Fibroblast of peridontal ligament (primary cell): ENCODE results near the gene SLC44A1.
"Not testable (repeated sequence)": the region's sequence is repeated elsewhere in the genome, so short reads cannot be mapped to it uniquely, and the experiment has no call there.

Source experiments
- DNase-seq: peaks from one replicate; pipeline ENCODE4 v3.0.0-alpha.2; 2010; ENCODE audit errors: extremely low read depth

Gene SLC44A1

GRCh38 chr9:105242062-105242461 lies 2.4 kb upstream of the SLC44A1 start:
- DNase-seq = no peak

GRCh38 chr9:105242557-105242956 lies 1.9 kb upstream of the SLC44A1 start:
- peak; percentile 60 for DNase-seq

DNA sequence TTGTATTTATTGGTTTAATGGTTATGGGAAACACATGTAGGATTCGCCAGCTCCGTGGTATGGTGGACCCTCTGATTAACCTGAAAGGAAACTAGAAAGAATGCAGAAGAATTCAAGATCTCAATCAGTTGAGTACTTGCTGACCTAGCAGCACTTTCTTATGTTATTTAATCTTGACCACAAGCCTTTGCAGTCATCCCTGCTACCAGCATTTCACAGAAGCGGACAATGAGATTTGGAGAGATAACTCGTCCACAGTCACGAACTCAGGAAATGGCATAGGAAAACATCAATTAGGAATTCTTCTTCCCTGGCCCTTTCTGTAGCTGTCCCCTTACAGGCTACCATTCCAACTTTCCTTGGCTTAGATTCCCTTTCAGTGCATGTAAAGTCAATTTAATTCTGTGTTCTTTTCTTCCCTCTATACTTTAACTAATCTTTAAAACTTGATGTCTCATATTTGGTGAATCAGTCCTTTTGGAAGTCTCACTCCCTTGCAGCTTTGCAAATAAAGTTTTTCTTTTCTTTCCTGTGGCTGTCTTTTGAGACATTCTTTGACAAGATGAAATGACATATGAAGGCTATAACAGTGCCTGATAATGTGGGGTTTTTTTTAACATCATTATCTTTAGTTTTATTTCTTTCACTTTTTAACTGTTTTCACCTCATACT lies 1.3 kb upstream of the SLC44A1 start:
- DNase-seq = peak; percentile 33

- no peak for DNase-seq
Measured at GRCh38 chr9:105244734-105245028, 230 bp downstream of the SLC44A1 start.

GRCh38 chr9:105245029-105245890 lies 809 bp downstream of the SLC44A1 start:
- peak; percentile 48 for DNase-seq

DNA sequence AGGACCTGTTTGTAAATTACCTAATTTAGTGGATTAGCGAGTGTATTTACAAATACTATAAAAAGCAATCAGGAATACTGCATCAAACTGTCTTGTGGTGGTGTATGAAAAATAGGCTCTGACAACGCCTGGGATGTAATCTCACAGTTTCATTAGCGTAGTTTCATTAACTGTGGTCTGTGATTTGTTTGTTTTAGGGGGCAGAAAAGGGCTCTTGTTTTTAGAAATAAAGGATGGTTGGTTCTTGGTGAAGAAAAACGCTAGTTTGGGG lies 1.4 kb downstream of the SLC44A1 start:
- no peak for DNase-seq

GRCh38 chr9:105246656-105247173 lies 2.3 kb downstream of the SLC44A1 start:
- DNase-seq = peak; percentile 34

DNA sequence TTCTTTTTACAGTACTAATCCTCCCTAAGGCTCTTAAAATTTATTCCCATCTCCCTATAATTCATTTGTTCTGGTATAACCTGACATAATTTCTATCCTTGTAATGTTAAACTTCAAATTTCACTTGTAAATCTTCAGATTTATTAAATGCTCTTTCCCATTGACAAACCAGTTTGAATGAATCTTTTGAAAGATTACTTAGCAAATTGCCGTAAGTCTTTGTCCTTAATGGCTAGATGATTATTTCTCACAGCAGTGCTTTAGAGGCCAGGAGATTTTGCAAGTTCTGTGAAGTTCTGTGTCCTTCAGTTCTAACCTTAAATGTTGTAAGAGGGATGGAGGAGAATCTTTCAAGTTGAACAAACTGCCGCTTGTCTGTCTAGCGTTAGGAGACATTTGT lies 4.2 kb downstream of the SLC44A1 start:
- DNase-seq = no peak

GRCh38 chr9:105251133-105251532 lies 6.7 kb downstream of the SLC44A1 start:
- DNase-seq = no peak

DNA sequence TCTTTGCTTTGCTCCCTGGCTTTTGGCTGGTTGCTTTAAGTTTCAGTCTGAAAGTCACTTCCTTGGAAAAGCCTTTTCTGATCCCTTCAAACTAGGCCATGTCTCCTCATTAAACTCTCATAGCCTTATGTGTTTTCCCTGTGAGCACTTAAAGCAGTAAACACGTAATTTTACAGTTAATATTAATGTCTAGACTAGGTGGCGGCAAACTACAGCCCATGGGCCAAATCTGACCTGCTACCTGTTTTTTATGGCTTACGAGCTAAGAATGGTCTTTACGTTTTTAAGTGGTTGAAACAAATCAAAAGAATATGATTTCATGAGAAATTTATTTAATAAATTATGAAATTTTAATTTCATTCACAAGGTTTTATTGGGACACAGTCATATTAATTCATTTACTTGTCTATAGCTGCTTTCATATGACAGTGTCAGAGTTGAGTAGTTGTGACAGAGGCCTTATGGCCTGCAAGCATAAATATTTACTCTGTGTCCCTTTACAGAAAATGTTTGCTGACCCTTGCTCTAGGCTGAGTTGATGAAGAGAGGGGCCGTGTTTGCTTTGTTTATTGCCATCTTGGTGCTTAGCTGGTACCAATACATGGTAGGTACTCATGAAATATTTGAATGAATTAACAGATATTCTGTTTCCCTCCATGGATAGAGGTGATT lies 7.4 kb downstream of the SLC44A1 start:
- no peak for DNase-seq

DNA sequence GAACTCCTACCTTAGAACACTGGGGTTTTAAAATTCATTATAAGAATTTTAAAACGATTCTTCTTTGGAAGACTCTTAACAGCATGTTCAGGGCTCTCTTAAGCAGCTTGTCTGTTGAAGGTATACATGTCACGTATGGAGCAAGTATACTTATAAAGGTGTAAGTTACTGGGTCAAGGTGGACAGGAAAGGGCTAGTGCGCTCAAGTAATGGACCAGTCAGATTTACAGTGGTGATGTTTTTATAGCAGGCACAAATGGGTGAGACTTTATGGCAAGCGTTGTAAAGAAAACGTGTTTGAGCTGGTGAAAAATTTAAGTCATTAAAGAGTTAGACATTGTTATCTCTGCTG lies 7.9 kb downstream of the SLC44A1 start:
- no peak for DNase-seq

- DNase-seq = no peak
Measured at GRCh38 chr9:105254226-105254625, 9.8 kb downstream of the SLC44A1 start.

DNA sequence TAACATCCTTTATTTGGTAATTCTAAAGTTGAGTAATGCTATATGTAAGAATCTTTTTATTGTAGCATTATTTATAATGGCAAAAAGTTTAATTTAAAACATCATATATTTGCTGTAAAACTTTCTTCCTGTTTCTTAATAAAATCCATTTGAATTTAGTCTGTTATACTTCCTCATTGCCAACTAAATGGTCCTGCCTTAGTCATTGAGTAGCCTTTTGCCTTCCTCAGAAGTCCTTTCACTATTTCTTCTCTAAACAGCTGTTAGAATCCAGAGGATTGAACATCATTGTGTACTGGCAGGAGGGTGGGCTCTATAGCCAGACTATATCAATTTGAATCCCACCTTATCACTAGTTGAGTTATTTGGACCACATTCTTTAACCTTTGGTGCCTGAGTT lies 11.0 kb downstream of the SLC44A1 start:
- DNase-seq = peak; percentile 28

- not testable (repeated sequence) for DNase-seq
Measured at GRCh38 chr9:105256569-105256968, 12.1 kb downstream of the SLC44A1 start.

- DNase-seq = no peak
Measured at GRCh38 chr9:105257809-105258208, 13.4 kb downstream of the SLC44A1 start.

DNA sequence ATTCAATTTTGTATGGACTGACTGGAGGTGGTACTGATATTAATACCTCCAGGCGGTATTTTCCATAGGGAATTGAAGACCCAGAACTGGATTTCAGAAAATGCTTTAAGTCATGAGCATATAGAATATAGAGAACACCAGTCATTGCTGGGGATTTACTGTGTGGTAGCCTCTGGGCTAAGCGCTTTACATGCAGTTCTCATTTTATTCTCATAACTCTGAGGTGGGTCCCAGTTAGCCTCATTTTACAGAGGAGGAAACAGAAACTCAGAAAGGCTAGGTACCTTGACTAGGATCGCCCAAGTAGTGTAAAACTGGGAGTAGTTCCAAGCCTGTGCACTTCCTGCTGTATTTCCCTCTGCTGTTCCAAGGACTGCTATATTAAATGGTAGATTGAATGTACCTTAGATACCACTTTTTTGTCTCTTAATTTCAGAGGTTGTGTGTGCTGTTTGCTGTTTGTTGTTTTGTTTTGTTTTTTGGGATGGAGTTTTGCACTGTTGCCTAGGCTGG lies 13.8 kb downstream of the SLC44A1 start:
- no peak for DNase-seq

DNA sequence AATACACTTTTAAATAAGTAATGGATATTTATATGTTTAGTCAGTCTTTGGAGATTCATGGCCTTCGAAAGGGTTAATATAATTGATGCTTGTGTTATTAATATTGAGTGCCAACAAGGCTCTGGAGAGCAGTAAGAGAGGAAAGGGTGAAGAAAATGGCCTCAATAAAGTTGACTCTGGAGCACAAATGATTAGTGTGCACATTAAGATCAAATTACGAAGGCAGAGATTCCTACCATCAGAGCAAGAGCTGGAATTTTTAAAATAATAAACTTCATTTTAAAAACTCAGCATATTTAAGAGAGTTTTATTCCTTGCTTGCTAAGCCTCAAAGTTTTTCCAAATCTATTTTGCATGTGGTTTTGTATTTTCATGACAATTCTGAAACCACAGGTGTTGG lies 14.8 kb downstream of the SLC44A1 start:
- peak; percentile 44 for DNase-seq

GRCh38 chr9:105259731-105260612 lies 15.5 kb downstream of the SLC44A1 start:
- peak; percentile 53 for DNase-seq

- no peak for DNase-seq
Measured at GRCh38 chr9:105262497-105262896, 18.0 kb downstream of the SLC44A1 start.

DNA sequence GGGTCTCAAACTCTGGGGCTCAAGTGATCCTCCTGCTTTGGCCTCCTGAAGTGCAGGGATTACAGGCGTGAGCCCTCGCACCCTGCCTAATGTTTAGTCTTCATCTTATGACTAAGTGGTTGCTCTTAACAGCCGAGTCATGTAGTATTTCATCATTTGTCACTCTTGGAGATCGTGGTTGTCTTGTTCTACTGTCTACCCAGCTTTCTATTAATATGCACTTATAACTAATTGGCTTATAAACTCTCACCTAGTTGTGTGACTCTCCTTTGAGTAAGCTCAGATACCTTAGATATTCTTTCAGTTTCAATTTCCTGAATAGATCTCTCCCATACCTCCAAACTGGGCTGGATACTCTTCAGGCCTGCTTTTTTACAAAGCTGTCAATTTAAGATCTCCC lies 19.9 kb downstream of the SLC44A1 start:
- DNase-seq = no peak

- DNase-seq = not testable (repeated sequence)
Measured at GRCh38 chr9:105268254-105268653, 23.8 kb downstream of the SLC44A1 start.

DNA sequence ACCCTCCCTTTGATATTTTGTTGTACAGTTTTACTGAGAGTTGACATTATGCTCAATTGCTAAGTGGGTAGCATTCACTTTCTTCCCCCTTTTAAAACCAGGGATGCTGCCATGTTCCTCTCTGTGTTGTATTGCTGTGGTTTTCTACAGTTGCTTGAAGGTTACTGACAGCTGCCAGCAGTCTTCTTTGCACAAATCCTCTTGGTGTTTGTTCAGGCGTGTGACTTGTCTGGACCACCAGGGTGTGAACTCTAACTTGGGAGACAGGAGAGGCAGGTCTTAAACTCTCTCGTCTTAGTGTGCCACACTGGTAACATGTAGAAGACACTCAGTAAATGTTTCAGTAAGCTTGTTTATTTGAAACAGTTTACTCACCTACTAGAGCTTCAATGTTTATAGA lies 25.1 kb downstream of the SLC44A1 start:
- no peak for DNase-seq
